Measurements from ENCODE around the gene CFAP43. TPM values are rescaled to one million over a fixed set of nuclear protein-coding genes. Genes with fewer than 3 reads are reported as not detected.

CFAP43 gene, protein sequence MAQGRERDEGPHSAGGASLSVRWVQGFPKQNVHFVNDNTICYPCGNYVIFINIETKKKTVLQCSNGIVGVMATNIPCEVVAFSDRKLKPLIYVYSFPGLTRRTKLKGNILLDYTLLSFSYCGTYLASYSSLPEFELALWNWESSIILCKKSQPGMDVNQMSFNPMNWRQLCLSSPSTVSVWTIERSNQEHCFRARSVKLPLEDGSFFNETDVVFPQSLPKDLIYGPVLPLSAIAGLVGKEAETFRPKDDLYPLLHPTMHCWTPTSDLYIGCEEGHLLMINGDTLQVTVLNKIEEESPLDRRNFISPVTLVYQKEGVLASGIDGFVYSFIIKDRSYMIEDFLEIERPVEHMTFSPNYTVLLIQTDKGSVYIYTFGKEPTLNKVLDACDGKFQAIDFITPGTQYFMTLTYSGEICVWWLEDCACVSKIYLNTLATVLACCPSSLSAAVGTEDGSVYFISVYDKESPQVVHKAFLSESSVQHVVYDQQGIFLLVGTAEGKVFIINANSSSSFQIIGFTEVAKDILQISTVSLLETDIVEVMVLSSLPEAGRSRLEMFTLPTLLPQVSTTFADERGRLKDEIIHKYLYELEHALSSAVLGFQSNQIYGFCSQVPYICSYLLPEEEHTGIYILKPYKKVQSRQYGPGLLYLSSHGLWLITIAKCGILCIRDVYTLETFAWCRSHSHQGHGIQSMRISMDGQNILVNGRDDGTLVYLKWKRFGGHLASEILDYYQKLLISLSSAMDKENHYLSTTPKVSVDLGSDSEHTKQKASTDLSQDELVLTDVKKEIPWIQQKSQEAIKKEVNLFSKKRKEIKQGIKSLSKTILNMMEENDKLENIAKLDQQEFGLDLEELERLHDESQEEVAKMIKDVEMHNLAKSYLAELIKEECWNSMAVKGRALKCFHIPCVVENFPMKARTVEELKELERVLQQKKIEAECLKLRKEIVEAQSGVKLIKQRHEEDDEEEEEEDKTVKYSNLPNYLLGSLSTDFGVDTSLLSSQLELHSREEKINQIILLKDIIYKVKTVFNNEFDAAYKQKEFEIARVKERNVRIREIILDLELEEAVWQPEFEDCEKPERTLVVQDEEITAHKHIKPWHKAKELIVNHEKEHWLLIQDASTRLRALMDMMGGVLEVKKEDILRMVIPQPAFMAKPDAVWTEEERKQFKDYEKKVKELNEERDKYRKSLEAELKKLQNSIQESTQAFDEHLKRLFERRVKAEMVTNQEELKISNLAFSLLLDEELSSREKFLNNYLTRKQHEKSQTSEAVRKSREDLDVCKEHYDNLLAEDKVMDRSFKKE (N-terminal part only)
- total RNA-seq (0.83 and 1.6 TPM in 2 replicates), polyA plus RNA-seq (0.57 and 0.66 TPM in 2 replicates)

DNA sequence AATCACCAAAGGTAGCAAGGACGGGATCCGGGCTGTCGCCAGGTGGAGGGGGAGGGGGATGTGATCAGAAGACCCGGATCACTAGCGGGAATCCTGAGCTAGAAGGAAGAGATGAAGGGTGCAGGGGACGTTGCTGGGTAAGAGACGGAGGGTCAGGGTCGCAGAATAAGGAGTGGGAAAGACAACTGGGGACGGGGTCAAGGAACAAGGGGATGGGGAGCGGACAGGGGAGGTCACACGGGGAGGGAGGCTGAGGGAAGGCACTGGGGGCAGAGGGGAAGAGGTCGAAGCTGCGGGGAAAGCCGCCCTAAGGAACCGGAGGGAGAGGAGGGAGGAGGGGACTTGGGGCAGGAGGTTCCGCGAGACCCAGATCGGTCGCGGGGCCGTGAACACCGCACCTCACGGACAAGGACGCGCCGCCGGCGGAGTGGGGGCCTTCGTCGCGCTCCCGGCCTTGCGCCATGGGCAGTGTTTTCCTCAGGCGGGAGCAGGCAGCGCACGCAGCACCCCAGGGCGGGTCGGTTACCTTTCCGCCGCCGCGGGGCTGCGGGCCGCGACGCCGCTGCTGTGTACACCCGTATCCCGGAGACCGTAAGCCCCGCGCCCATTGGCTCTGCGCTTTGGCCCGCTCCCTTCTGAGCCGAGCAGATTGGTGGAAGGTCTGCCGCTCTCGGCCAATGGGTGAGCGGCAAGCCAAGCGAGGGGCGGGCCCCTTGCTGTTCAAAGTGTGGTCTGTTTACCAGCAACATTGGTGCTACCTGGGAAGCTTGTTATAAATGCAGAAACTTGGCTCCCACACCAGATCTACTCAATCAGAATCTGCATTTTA is at the start of gene CFAP43:
Gene CFAP43, minus strand, starts transcription at position 581 of the 829 bp plus-strand sequence. Its CDS starts 118 bp downstream, at position 463.
- H4K20me1 ChIP-seq (ENCODE audit: insufficient read depth, poor library complexity, severe bottlenecking): no peaks in the 10 kb centered on the region
- no peaks in the 10 kb centered on the region for H3K79me2 ChIP-seq
- peak within 1 kb of the TSS; percentile 83 for H3K4me2 ChIP-seq
- H3K9me2 ChIP-seq (replicated peaks; ENCODE audit: insufficient read depth): no peaks in the 10 kb centered on the region
- H3K4me1 ChIP-seq (ENCODE audit: insufficient read depth): no peaks in the 10 kb centered on the region
- peak; percentile 97 for DNase-seq (ENCODE audit: low spot score)
- peak within 1 kb of the TSS; percentile 36 for H3K27ac ChIP-seq
- H3K36me3 ChIP-seq (replicated peaks; ENCODE audit: insufficient read depth, low read depth): no peaks in the 10 kb centered on the region
- H2AFZ ChIP-seq: peak within 1 kb of the TSS; percentile 84
- WGBS (ENCODE audit: low lambda C conversion rate, missing lambda C conversion rate): under 1% methylated on average over 48 of the region's 60 CpGs
- H3K4me3 ChIP-seq: peak within 1 kb of the TSS; percentile 41
- no peaks in the 10 kb centered on the region for H3K27me3 ChIP-seq
- H3K9me3 ChIP-seq (ENCODE audit: low read depth): no peaks in the 10 kb centered on the region
- no peak for TF ChIP-seq EZH2 (IDR thresholded peaks at IDR 0.05; ENCODE audit: borderline replicate concordance)
- no peak for TF ChIP-seq EZH2phosphoT487 (IDR thresholded peaks at IDR 0.05; ENCODE audit: low read depth, severe bottlenecking, unreplicated experiment)
- TF ChIP-seq, protein P1, sequence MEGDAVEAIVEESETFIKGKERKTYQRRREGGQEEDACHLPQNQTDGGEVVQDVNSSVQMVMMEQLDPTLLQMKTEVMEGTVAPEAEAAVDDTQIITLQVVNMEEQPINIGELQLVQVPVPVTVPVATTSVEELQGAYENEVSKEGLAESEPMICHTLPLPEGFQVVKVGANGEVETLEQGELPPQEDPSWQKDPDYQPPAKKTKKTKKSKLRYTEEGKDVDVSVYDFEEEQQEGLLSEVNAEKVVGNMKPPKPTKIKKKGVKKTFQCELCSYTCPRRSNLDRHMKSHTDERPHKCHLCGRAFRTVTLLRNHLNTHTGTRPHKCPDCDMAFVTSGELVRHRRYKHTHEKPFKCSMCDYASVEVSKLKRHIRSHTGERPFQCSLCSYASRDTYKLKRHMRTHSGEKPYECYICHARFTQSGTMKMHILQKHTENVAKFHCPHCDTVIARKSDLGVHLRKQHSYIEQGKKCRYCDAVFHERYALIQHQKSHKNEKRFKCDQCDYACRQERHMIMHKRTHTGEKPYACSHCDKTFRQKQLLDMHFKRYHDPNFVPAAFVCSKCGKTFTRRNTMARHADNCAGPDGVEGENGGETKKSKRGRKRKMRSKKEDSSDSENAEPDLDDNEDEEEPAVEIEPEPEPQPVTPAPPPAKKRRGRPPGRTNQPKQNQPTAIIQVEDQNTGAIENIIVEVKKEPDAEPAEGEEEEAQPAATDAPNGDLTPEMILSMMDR (IDR thresholded peaks at IDR 0.05; ENCODE audit: poor library complexity): no peak

DNA sequence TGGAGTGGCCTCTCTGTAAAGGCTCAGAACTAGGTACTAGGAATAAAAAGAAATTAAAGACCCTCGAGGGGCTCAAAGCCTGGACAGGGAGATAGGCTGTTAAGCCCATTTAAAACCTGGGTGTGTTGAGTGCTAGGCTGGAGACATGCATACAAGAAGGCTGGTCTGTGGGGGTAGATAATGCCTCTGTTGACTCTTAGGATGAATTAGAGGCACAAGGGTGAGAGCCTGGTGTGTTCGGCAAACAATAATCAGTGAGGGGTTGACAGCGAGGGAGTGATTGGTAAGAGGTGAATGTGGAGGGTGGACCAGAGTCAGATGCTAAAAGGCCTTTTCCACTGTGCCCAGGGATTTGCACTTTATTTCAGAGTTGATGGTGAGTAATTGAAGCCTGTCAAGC is 49.5 kb upstream of the CFAP43 start:
- no peaks in the 10 kb centered on the region for H3K9me3 ChIP-seq (ENCODE audit: low read depth)
- WGBS (ENCODE audit: low lambda C conversion rate, missing lambda C conversion rate): 39% methylated on average over 3 of the region's 3 CpGs

More for the DNA sequence above, 49.5 kb upstream of the CFAP43 start:
- Histone ChIP-seq H3K27ac (no peak overlapping the region), H2AFZ (no peak overlapping the region), H3K4me1 (ENCODE audit: insufficient read depth) (no peaks in the 10 kb centered on the region), H3K27me3 (no peaks in the 10 kb centered on the region), H4K20me1 (ENCODE audit: insufficient read depth, poor library complexity, severe bottlenecking) (no peaks in the 10 kb centered on the region), H3K9me2 (replicated peaks; ENCODE audit: insufficient read depth) (no peaks in the 10 kb centered on the region), H3K79me2 (no peaks in the 10 kb centered on the region), H3K36me3 (replicated peaks; ENCODE audit: insufficient read depth, low read depth) (no peaks in the 10 kb centered on the region), H3K4me2 (no peak overlapping the region), H3K4me3 (no peak overlapping the region)
- no peak for DNase-seq (ENCODE audit: low spot score)
- TF ChIP-seq, protein P1 (IDR thresholded peaks at IDR 0.05; ENCODE audit: poor library complexity): no peak
- no peak for TF ChIP-seq EZH2phosphoT487 (IDR thresholded peaks at IDR 0.05; ENCODE audit: low read depth, severe bottlenecking, unreplicated experiment)
- TF ChIP-seq EZH2 (IDR thresholded peaks at IDR 0.05; ENCODE audit: borderline replicate concordance): no peak

All from hepatocyte (in vitro differentiated cells).